SK-N-MC (cell line): ENCODE results near the gene TGFA.
"Not testable (repeated sequence)": the region's sequence is repeated elsewhere in the genome, so short reads cannot be mapped to it uniquely, and the experiment has no call there.

Source experiments
- DNase-seq: peaks from one replicate; pipeline ENCODE4 v3.0.0-alpha.2; 2011; ENCODE audit warnings: low read depth, low spot score
- H3K27ac ChIP-seq: fragments of 200-600 bp; sonication (generic); 2 replicates; pipeline ENCODE4 v1.5.1; 2016; ENCODE audit warnings: mixed run types
- H3K36me3 ChIP-seq: fragments of 200-600 bp; sonication (generic); 2 replicates; pipeline ENCODE4 v1.6.1; 2017; ENCODE audit warnings: antibody characterized with exemption, low read length, mixed read lengths; ENCODE audit not compliant: insufficient read depth
- H3K4me3 ChIP-seq: fragments of 200-600 bp; sonication (generic); 2 replicates; pipeline ENCODE4 v1.5.1; 2016
- H3K9ac ChIP-seq: fragments of 200-600 bp; sonication (generic); 2 replicates; pipeline ENCODE4 v1.8.0; 2017; ENCODE audit warnings: mixed run types, mixed read lengths; ENCODE audit not compliant: insufficient read length
- H3K9me3 ChIP-seq: fragments of 200-600 bp; sonication (generic); 2 replicates; pipeline ENCODE4 v1.6.1; 2017; ENCODE audit warnings: low read depth, mild to moderate bottlenecking, antibody characterized with exemption, low read length, moderate library complexity, mixed read lengths
- EZH2 ChIP-seq: fragments of 200-600 bp; sonication (generic); IDR thresholded peaks from one replicate; pipeline ENCODE4 v1.6.1; 2017; ENCODE audit warnings: antibody characterized with exemption
- FOXP2 ChIP-seq: optimal IDR thresholded peaks from 2 replicates; pipeline ENCODE3; 2011; ENCODE audit warnings: mild to moderate bottlenecking, moderate library complexity; ENCODE audit not compliant: insufficient read depth; ENCODE audit errors: extremely low read length, control extremely low read depth
- POLR2AphosphoS5 ChIP-seq: IDR thresholded peaks from 2 replicates; pipeline ENCODE4 v1.6.1; 2012; ENCODE audit warnings: mild to moderate bottlenecking, low read depth, low read length, borderline replicate concordance

The TGFA gene

GRCh38 chr2:70471129-70471528 is 82.5 kb downstream of the TGFA start:
- no peak overlapping the region for H3K27ac ChIP-seq
- no peaks in the 10 kb centered on the region for H3K36me3 ChIP-seq
- no peaks in the 10 kb centered on the region for H3K9me3 ChIP-seq
- TF ChIP-seq EZH2 (no peak), FOXP2 (no peak), POLR2AphosphoS5 (no peak)
- H3K9ac ChIP-seq, result no peak overlapping the region
- H3K4me3 ChIP-seq, result no peak overlapping the region
- no peak for DNase-seq

DNA sequence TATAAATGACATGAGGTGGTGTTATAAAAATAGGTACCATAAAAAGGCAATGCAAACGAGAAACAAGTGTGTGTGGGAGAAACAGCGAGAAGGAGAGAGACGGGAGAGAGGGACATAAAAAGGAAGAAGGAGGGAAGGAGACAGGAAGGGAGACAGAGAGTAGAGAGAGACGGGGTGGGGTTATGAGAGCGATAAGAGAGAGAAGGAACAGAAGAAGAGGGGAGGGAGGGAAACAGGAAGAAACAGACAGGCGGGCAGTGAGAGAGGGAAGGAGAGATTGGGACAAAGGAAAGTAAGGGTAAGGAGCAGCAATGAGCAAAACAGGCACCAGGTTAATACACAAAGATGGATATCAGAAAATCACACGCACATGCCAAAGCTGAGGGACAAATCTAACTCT is 83.7 kb downstream of the TGFA start:
- no peak for DNase-seq
- TF ChIP-seq POLR2AphosphoS5, result no peak
- no peak for TF ChIP-seq EZH2
- no peak for TF ChIP-seq FOXP2
- Histone ChIP-seq H3K36me3 (no peaks in the 10 kb centered on the region), H3K9ac (no peak overlapping the region), H3K27ac (no peak overlapping the region), H3K9me3 (no peaks in the 10 kb centered on the region), H3K4me3 (no peak overlapping the region)

DNA sequence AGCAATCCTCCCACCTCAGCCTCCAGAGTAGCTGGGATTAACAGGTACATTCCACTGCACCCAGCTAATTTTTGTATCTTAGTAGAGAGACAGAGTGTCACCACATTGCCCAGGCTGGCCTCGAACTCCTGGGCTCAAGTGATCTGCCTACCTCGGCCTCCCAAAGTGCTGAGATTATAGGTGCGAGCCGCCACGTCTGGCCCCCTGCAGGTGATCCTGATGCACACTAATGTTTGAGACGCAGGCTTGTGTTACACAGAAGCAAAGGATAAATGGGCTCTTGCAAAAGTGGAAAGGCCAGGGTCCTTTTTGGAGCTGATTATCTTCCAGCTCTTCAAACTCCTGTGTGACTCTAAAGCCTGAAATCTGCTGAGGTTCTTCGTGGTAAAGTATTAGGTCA is 84.2 kb downstream of the TGFA start:
- Histone ChIP-seq H3K9ac (no peak overlapping the region), H3K4me3 (no peak overlapping the region), H3K9me3 (no peaks in the 10 kb centered on the region), H3K36me3 (no peaks in the 10 kb centered on the region), H3K27ac (no peak overlapping the region)
- DNase-seq, result no peak
- TF ChIP-seq FOXP2 (no peak), POLR2AphosphoS5 (no peak), EZH2 (no peak)

- Histone ChIP-seq H3K9me3 (no peaks in the 10 kb centered on the region), H3K9ac (no peak overlapping the region), H3K36me3 (no peaks in the 10 kb centered on the region), H3K4me3 (no peak overlapping the region), H3K27ac (no peak overlapping the region)
- TF ChIP-seq POLR2AphosphoS5 (no peak), EZH2 (no peak), FOXP2 (no peak)
- no peak for DNase-seq
Observed at GRCh38 chr2:70468878-70469277, 84.7 kb downstream of the TGFA start.

DNA sequence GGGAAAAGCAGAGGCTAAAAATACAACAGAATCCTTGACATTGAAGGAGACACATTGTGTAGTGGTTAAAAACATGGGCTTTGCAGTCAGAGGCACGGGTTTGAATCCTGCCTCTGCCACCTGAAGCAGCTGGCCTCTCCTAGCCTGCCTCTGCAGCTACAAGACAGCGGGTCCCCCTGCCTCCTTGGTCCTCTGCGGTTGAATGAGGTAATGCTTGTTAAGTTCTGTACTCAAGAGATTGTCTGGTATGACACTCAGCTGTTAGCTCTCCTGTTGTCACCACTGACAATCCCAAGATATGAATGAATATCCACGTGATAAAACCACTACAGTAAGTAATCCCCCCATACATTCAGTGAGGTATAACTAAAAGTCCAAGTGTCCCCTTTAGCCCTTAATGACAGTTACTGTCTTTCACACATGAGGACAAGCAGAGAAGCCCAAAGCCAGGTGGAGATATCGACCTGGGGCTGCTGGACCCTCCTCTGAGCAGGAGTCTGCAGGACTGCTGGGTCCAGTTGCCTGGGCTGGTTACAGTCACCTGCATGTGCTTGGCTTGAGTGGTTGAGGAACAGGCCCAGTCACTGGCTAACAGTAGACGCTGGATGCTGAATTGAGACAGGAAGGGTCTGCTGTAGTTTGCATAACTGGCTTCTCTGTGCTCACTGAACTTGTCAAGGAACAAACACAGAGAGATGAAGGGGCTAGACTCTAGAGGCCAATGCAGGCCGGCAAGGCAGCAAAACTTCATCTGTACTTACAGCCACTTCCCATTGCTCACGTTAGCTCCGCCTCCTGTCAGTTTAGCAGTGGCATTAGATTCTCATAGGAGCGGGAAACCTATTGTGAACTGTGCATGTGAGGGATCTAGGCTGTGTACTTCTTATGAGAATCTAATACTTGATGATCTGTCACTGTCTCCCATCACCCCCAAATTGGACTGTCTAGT is 85.5 kb downstream of the TGFA start:
- H3K9me3 ChIP-seq, result no peaks in the 10 kb centered on the region
- H3K27ac ChIP-seq, result no peak overlapping the region
- TF ChIP-seq EZH2 (no peak), FOXP2 (no peak), POLR2AphosphoS5 (no peak)
- no peaks in the 10 kb centered on the region for H3K36me3 ChIP-seq
- DNase-seq, result no peak
- H3K4me3 ChIP-seq, result no peak overlapping the region
- no peak overlapping the region for H3K9ac ChIP-seq

- Histone ChIP-seq H3K36me3 (no peaks in the 10 kb centered on the region), H3K4me3 (no peak overlapping the region), H3K27ac (no peak overlapping the region), H3K9me3 (no peaks in the 10 kb centered on the region), H3K9ac (no peak overlapping the region)
- no peak for DNase-seq
- TF ChIP-seq EZH2 (no peak), FOXP2 (no peak), POLR2AphosphoS5 (no peak)
Observed at GRCh38 chr2:70467237-70467636, 86.4 kb downstream of the TGFA start.

DNA sequence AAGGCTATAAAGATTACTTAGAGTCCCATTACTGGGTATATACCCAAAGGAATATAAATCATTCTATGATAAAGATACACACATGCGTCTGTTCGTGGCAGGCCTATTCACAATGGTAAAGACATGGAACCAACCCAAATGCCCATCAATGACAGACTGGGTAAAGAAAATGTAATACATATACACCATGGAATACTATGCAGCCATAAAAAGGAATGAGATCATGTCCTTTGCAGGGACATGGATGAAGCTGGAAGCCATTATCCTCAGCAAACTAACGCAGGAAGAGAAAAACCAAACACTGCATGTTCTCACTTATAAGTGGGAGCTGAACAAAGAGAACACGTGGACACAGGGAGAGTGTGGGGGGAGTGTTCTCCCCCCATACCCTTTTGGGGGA is 87.0 kb downstream of the TGFA start:
- H3K36me3 ChIP-seq, H3K9ac ChIP-seq, H3K27ac ChIP-seq, DNase-seq, H3K9me3 ChIP-seq, H3K4me3 ChIP-seq: not testable (repeated sequence)

GRCh38 chr2:70463997-70464396 is 89.6 kb downstream of the TGFA start:
- H3K9ac ChIP-seq, result no peak overlapping the region
- TF ChIP-seq FOXP2, result no peak
- no peak for TF ChIP-seq EZH2
- no peak for TF ChIP-seq POLR2AphosphoS5
- H3K27ac ChIP-seq, result no peak overlapping the region
- no peak for DNase-seq
- H3K36me3 ChIP-seq, result no peaks in the 10 kb centered on the region
- no peaks in the 10 kb centered on the region for H3K9me3 ChIP-seq
- H3K4me3 ChIP-seq, result no peak overlapping the region

DNA sequence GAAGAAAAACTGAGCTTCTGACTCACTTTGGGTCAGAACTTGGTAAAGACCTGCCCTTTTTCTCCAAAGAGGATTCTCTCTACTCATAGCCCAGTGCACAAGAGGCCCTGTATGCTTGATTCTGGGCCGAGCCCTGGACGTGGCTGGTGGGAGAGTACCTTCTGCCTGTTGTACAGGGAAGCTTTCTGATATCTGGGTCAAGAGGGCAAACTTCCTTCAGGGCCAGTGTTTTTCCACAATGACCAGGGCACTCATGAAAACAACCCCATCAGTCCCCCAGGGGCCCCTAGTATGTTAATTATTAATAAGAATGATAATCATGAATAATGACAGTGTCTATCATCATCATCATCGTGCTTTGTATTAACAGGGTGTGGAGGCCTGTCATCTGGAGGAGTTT is 90.0 kb downstream of the TGFA start:
- TF ChIP-seq EZH2, result no peak
- TF ChIP-seq POLR2AphosphoS5, result no peak
- TF ChIP-seq FOXP2, result no peak
- no peaks in the 10 kb centered on the region for H3K9me3 ChIP-seq
- H3K27ac ChIP-seq, result no peak overlapping the region
- no peak for DNase-seq
- H3K4me3 ChIP-seq, result no peak overlapping the region
- no peak overlapping the region for H3K9ac ChIP-seq
- H3K36me3 ChIP-seq, result no peaks in the 10 kb centered on the region
